Measurements from ENCODE around the gene ZNF80.

GRCh38 chr3:114270019-114270418 lies 32.6 kb upstream of the ZNF80 start:
- TF ChIP-seq, protein P1, sequence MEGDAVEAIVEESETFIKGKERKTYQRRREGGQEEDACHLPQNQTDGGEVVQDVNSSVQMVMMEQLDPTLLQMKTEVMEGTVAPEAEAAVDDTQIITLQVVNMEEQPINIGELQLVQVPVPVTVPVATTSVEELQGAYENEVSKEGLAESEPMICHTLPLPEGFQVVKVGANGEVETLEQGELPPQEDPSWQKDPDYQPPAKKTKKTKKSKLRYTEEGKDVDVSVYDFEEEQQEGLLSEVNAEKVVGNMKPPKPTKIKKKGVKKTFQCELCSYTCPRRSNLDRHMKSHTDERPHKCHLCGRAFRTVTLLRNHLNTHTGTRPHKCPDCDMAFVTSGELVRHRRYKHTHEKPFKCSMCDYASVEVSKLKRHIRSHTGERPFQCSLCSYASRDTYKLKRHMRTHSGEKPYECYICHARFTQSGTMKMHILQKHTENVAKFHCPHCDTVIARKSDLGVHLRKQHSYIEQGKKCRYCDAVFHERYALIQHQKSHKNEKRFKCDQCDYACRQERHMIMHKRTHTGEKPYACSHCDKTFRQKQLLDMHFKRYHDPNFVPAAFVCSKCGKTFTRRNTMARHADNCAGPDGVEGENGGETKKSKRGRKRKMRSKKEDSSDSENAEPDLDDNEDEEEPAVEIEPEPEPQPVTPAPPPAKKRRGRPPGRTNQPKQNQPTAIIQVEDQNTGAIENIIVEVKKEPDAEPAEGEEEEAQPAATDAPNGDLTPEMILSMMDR (IDR thresholded peaks at IDR 0.05): no peak
- TF ChIP-seq SIN3A (IDR thresholded peaks at IDR 0.05; ENCODE audit: borderline replicate concordance, insufficient read depth, low read depth, low read length) (no peak), POLR2AphosphoS5 (IDR thresholded peaks at IDR 0.05; ENCODE audit: low read depth, low read length) (no peak)
